CD1c-positive myeloid dendritic cell (primary cell): ENCODE measurements around the gene WWOX.

ENCODE experiments used
- DNase-seq: peaks from one replicate; pipeline ENCODE4 v3.0.0-alpha.2; 2016; ENCODE audit errors: extremely low spot score

WWOX gene

GRCh38 chr16:78194948-78195347, 95.5 kb downstream of the WWOX start:
- DNase-seq: no peak

GRCh38 chr16:78195797-78196196, 96.3 kb downstream of the WWOX start:
- no peak for DNase-seq

GRCh38 chr16:78196502-78196901, 97.0 kb downstream of the WWOX start:
- no peak for DNase-seq

- DNase-seq: no peak
Measured at GRCh38 chr16:78198288-78198687, 98.8 kb downstream of the WWOX start.

GRCh38 chr16:78199325-78200022, 100.0 kb downstream of the WWOX start:
- no peak for DNase-seq

- DNase-seq: no peak
Measured at GRCh38 chr16:78200023-78200389, 100.6 kb downstream of the WWOX start.

GRCh38 chr16:78200623-78201096, 101.2 kb downstream of the WWOX start:
- DNase-seq: no peak

GRCh38 chr16:78205506-78205905, 106.1 kb downstream of the WWOX start:
- DNase-seq: no peak

GRCh38 chr16:78206623-78207223, 107.3 kb downstream of the WWOX start:
- DNase-seq: no peak

GRCh38 chr16:78209951-78210661, 110.7 kb downstream of the WWOX start:
- no peak for DNase-seq

- DNase-seq: no peak
Measured at GRCh38 chr16:78211020-78211599, 111.7 kb downstream of the WWOX start.

GRCh38 chr16:78211946-78212345, 112.5 kb downstream of the WWOX start:
- no peak for DNase-seq

GRCh38 chr16:78212674-78213073, 113.2 kb downstream of the WWOX start:
- no peak for DNase-seq

GRCh38 chr16:78213751-78214150, 114.3 kb downstream of the WWOX start:
- DNase-seq: no peak

GRCh38 chr16:78215222-78215621, 115.8 kb downstream of the WWOX start:
- DNase-seq: no peak

- DNase-seq: no peak
Measured at GRCh38 chr16:78216166-78216745, 116.8 kb downstream of the WWOX start.

- DNase-seq: no peak
Measured at GRCh38 chr16:78217276-78217675, 117.8 kb downstream of the WWOX start.

GRCh38 chr16:78218279-78218678, 118.8 kb downstream of the WWOX start:
- DNase-seq: no peak

GRCh38 chr16:78218856-78219651, 119.6 kb downstream of the WWOX start:
- no peak for DNase-seq

- DNase-seq: no peak
Measured at GRCh38 chr16:78220571-78220970, 121.1 kb downstream of the WWOX start.

GRCh38 chr16:78221892-78222291, 122.4 kb downstream of the WWOX start:
- no peak for DNase-seq
